CD4-positive, alpha-beta T cell treated with Interleukin-2 at 100 ng/mL for 4 hours (primary cell): ENCODE results near the gene EFEMP1.

Source experiments
- DNase-seq: peaks from one replicate; pipeline ENCODE4 v3.0.0-alpha.2; 2020; ENCODE audit warnings: low spot score

Gene EFEMP1

GRCh38 chr2:55826246-55826645, 97.3 kb downstream of the EFEMP1 start:
- no peak for DNase-seq

DNA sequence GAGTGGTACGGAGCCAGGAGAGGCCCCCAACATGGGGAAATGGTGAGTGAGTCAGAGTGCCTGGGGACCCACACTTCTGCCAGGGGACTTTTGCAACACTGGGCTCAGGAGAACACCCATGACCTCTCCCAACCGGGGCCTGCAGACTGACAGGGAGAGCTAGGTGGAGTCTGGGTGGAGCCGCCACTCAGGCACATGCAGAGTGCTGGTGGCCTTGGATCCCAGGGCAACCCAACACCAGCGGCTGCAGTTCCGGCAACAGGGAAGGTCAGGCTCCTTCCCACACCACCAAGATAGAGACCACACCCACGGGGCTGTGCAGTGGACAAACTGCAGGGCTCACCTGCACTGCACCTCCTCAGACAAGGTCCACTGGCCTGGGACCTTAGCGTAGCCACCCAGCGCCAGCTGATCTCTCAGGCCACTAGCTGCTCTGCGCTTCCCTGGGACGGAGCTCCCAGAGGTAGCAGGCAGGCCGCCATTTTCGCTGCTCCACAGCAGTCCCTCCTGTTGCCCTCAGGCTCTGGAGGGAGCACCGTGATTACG, 99.0 kb downstream of the EFEMP1 start:
- DNase-seq = no peak
